ENCODE measurements around the gene PGAP1. TPM values are rescaled to one million over a fixed set of nuclear protein-coding genes. Genes with fewer than 3 reads are reported as not detected.

PGAP1 gene
- total and polyA plus RNA-seq, 2 donors from 2014 or later, result 1.9 to 10.1 TPM

DNA sequence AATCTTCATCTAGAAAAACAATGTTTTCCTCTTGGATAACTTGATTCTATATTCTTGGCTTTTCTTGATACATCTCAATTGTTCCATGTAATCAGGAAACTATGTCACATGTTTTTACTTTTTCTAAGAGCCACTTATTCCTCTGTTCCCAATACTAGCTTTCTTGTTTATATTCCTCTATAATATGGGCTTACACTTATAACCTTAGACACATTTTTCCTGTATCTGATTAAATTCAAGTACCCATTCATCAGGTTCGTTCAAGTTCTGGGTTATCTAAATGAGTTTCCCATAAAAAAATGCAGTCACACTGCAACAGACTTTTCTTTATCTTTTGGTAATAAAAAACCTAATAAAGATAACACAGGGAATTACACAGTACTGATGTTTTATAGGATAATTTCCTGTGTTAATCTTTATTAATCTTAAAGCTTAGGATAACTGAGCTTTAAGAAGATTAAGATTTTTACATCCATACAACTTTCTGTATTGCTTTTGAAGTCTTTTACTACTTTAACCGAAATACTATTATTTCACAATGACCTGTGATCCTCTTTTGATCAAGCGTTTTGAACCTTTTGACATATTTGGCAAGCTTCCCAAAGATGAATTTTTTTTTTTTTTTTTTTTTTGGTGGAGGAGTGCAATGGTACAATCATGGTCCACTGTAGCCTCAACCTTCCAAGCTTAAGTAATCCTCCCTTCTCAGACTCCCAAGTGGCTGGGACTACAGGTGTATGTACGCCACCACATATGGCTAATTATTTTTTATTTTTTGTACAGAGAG lies 73.0 kb downstream of the PGAP1 start:
- DNase-seq (peak in 1 of 5 donors; percentile 17), FAIRE-seq (peak; percentile 8)
- no peak overlapping the region for H3K4me3 ChIP-seq (ENCODE audit: low read length in 3 of 3)
- TF ChIP-seq, protein P1, sequence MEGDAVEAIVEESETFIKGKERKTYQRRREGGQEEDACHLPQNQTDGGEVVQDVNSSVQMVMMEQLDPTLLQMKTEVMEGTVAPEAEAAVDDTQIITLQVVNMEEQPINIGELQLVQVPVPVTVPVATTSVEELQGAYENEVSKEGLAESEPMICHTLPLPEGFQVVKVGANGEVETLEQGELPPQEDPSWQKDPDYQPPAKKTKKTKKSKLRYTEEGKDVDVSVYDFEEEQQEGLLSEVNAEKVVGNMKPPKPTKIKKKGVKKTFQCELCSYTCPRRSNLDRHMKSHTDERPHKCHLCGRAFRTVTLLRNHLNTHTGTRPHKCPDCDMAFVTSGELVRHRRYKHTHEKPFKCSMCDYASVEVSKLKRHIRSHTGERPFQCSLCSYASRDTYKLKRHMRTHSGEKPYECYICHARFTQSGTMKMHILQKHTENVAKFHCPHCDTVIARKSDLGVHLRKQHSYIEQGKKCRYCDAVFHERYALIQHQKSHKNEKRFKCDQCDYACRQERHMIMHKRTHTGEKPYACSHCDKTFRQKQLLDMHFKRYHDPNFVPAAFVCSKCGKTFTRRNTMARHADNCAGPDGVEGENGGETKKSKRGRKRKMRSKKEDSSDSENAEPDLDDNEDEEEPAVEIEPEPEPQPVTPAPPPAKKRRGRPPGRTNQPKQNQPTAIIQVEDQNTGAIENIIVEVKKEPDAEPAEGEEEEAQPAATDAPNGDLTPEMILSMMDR (IDR thresholded peaks at IDR 0.05; ENCODE audit: borderline replicate concordance, extremely low read depth, insufficient read depth), result no peak
- no peaks in the 10 kb centered on the region for H3K4me1 ChIP-seq (ENCODE audit: control insufficient read depth in 2 of 3, insufficient read depth in 2 of 3, low read depth in 1 of 3, low read length in 3 of 3)
- H3K36me3 ChIP-seq (ENCODE audit: control insufficient read depth in 2 of 3, insufficient read depth in 3 of 3, low read length in 3 of 3), result no peaks in the 10 kb centered on the region
- no peak overlapping the region for H3K9ac ChIP-seq (ENCODE audit: low read length in 3 of 3)
- H3K27me3 ChIP-seq (ENCODE audit: control insufficient read depth, insufficient read depth, low read length), result no peaks in the 10 kb centered on the region
- no peak overlapping the region for H3K27ac ChIP-seq (ENCODE audit: low read depth in 2 of 2, low read length in 2 of 2)
- intact Hi-C loops (cut with DNase I), result no loop called here
- H3K9me3 ChIP-seq (ENCODE audit: control insufficient read depth in 2 of 3, insufficient read depth in 1 of 3, low read length in 3 of 3), result no peaks in the 10 kb centered on the region

DNA sequence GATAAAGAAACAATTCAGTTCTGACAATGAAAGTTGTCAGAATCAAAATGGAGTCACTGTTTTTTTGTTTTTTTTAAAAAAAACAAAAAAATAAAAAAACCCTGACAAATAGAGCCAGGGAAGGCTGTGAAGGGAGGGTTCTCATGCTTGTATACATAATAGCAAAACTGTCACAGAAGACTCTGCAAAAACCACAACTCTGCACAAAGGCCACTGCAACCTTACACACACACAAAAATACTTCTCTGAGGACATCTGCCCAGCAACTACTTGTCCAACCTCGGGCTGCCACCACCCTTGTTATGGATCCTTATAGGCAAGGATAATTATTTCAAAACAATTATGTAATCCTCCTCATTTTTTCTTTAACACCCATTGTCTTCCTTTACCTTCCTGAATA lies 75.4 kb downstream of the PGAP1 start:
- Histone ChIP-seq H3K27me3 (ENCODE audit: control insufficient read depth, insufficient read depth, low read length) (no peaks in the 10 kb centered on the region), H3K27ac (ENCODE audit: low read depth in 2 of 2, low read length in 2 of 2) (no peak overlapping the region), H3K4me1 (ENCODE audit: control insufficient read depth in 2 of 3, insufficient read depth in 2 of 3, low read depth in 1 of 3, low read length in 3 of 3) (no peaks in the 10 kb centered on the region), H3K9me3 (ENCODE audit: control insufficient read depth in 2 of 3, insufficient read depth in 1 of 3, low read length in 3 of 3) (no peaks in the 10 kb centered on the region), H3K4me3 (ENCODE audit: low read length in 3 of 3) (no peak overlapping the region), H3K9ac (ENCODE audit: low read length in 3 of 3) (no peak overlapping the region), H3K36me3 (ENCODE audit: control insufficient read depth in 2 of 3, insufficient read depth in 3 of 3, low read length in 3 of 3) (peaks cover 0 to 2% (median 0%) of the 10 kb centered on the region in 3 donors)
- no peak for DNase-seq
- no peak for FAIRE-seq
- intact Hi-C loops (cut with DNase I), result no loop called here
- TF ChIP-seq, protein P1 (IDR thresholded peaks at IDR 0.05; ENCODE audit: borderline replicate concordance, extremely low read depth, insufficient read depth), result no peak

DNA sequence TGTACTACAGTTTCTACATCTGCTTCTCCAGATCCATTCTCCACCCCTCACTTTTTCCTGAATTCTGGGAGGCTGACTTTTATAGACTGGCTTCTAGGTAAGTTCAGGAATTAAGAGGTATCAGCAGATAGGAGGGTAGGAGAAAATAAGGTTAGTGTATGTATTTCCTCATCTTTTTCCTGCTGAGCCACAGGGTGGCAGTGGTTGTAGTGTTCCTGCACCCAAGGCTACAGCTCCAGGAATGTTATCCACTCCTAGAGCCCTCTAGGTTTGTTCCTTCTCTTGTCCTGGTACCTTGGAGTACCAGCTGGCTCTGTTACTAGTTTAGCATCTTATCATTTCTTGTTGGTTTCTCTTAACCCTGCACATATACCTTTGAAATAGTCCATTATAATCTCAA lies 76.6 kb downstream of the PGAP1 start:
- TF ChIP-seq, protein P1 (IDR thresholded peaks at IDR 0.05; ENCODE audit: borderline replicate concordance, extremely low read depth, insufficient read depth), result peak; percentile 16
- FAIRE-seq, result no peak
- intact Hi-C loops (cut with DNase I), result no loop called here
- DNase-seq, result peak in 2 of 5 donors; percentile 20 to 41
- Histone ChIP-seq H3K4me1 (ENCODE audit: control insufficient read depth in 2 of 3, insufficient read depth in 2 of 3, low read depth in 1 of 3, low read length in 3 of 3) (no peaks in the 10 kb centered on the region), H3K4me3 (ENCODE audit: low read length in 3 of 3) (no peak overlapping the region), H3K9me3 (ENCODE audit: control insufficient read depth in 2 of 3, insufficient read depth in 1 of 3, low read length in 3 of 3) (no peaks in the 10 kb centered on the region), H3K36me3 (ENCODE audit: control insufficient read depth in 2 of 3, insufficient read depth in 3 of 3, low read length in 3 of 3) (peaks cover 0 to 2% (median 0%) of the 10 kb centered on the region in 3 donors), H3K27ac (ENCODE audit: low read depth in 2 of 2, low read length in 2 of 2) (no peak overlapping the region), H3K27me3 (ENCODE audit: control insufficient read depth, insufficient read depth, low read length) (no peaks in the 10 kb centered on the region), H3K9ac (ENCODE audit: low read length in 3 of 3) (no peak overlapping the region)

Measured in kidney (tissue), 14 donors.